Stimulated activated CD8-positive, alpha-beta memory T cell treated with anti-CD3 and anti-CD28 coated beads, Interleukin-12 subunit alpha, Interleukin-12 subunit beta, amount 100 ng/mL, for 24 hours (primary cell): ENCODE results near the gene ZNF540.
A peak's percentile ranks its signal among the peaks of the same experiment; 100 is the strongest.
"Not testable (repeated sequence)": the region's sequence is repeated elsewhere in the genome, so short reads cannot be mapped to it uniquely, and the experiment has no call there.

Experiments
- DNase-seq: peaks from one replicate; pipeline ENCODE4 v3.0.0-alpha.2; 2020; ENCODE audit errors: extremely low read depth

ZNF540 gene

DNA sequence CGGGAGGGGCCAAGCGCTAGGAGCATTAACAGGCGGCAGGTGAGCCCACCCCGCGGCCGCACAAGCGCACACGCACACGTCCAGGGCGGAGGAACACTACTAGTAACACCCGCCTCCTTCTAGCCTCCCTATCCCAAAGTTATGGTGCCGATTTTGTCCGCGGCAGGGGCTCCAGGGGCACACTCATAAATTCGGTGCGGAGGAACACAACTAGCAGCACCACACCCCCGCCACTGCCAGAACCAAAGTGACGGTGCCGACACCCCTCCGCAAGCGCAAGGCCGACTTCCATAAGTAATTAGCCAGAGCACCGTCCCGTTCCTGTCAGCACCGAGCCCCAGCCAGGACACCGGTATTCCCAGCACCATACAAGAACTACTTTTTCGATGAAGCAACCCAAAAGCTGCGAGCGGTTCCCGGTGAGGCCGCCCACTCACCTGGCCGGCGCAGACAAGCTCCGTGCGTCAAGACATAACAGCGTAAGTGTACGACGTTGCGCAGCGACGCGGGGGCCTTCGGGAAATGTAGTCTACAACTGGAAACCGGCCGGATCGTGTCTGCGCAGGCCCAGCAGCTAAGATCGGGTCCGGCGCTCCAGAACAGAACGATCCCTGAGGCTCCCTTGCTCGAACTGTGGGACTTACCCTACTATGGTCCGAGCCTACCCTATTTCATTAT, at the start of gene ZNF540, which contains the start of gene ZNF571:
Gene ZNF540 (plus strand): TSS at position 573 of the 678 bp plus-strand sequence. CDS start 3,572 bp downstream, outside the sequence.
Gene ZNF571 (minus strand): TSS at position 489 of the 678 bp plus-strand sequence. CDS start 8,116 bp downstream, outside the sequence.
- DNase-seq, result peak; percentile 86

DNA sequence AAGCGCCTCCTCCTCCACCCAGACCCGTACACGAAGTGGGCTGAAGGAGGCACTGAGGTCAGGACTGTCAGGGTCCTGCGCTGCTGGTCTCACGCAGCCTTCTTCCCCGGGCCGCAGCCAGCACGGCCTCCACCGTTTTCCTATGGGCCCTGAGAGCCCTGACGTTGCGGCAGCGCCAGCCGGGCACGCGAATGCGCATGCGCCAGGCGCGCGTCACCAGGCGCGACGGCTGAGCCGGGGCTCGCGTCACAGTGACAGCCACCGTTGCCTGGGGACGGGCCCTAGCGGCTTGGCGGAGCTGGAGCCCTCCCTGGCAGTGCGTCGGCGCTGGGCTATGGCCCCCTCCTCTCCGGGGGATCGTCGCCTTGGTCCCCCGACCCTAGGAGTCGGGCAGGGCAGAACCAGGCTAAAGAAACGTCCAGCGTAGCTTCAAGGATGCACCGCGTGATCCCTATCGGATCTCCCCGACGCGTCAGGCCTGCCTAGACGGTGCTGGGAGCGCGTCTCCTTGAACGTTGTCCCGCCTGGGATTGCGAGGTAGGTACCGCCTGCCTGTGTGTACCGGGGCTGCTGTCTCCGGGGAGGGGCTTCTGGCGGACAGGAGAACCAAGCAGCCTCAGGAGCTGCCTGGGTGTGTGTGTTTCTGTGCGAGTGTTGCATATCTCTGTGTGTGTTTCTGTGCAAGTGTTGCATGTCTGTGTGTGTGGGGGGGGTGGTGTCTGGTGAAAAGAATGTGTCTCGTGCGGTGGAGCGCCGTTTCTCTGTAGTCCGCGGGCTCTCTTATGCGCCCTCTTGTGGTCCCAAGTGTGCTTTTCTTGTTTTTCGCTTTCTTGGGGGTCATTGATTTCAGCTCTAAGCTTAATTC, 43.3 kb upstream of the ZNF540 start:
- DNase-seq, result peak; percentile 17

DNA sequence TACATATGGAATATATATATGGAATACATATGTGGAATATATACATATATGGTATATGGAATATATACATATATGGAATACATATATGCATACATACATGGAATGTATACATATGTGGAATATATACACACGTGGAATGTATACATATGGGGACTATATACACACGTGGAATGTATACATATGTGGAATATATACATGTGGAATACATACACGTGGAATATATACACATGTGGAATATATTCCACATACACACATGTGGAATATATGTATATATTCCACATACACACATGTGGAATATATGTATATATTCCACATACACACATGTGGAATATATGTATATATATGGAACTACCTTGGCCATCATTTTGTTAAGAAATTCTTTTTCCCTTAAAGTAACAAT, 31.2 kb upstream of the ZNF540 start:
- DNase-seq, result no peak

DNA sequence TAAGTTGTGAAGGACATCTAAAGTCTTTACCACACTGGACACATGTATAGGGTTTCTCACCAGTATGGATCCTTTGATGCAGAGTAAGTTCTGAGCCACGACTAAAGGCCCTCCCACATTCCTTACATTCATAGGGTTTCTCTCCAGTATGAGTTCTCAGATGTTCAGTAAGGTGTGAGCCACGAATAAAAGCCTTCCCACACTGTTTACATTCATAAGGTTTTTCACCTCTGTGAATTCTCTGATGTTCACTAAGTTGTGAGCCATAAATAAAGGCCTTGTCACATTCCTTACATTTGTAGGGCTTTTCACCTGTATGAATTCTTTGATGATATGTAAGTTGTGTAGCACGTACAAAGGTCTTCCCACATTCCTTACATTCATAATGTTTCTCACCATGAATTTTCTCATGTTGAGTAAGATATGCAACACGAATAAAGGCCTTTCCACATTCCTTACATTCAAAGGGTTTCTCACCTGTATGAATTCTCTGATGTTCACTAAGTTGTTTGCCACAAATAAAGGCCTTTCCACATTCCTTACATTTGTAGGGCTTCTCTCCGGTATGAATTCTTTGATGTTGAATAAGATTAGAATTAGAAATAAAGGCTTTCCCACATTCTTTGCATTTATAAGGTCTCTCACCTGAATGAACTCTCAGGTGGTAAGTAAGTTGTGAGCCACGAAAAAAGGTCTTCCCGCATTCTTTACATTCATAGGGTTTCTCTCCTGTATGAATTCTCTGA, 29.9 kb upstream of the ZNF540 start:
- no peak for DNase-seq

DNA sequence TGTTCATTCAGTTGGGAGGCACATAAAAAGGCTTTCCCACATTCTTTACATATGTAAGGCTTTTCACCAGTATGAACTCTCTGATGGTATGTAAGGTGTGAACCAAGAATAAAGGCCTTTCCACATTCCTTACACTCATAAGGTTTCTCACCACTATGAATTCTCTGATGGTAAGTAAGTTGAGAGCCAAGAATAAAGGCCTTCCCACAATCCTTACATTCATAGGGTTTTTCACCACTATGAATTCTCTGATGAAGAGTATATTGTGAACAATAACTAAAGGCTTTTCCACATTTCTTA, 29.4 kb upstream of the ZNF540 start:
- DNase-seq, result no peak

DNA sequence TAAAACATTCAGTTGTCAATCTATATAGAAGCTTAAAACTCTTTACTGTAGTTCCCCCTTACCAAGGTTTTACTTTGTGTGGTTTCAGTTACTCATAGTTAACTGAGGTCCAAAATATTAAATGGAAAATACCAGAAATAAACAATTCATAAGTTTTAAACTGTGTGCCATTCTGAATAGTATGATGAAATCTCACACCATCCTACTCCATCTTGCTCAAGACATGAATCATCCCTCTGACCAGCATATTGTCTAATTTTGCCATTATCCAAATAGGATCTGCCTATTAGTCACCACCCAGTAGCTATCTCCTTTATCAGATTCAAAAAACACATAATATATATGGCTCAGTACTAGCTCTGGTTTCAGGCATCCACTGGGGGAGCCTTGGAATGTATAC, 22.5 kb upstream of the ZNF540 start:
- DNase-seq, result no peak

DNA sequence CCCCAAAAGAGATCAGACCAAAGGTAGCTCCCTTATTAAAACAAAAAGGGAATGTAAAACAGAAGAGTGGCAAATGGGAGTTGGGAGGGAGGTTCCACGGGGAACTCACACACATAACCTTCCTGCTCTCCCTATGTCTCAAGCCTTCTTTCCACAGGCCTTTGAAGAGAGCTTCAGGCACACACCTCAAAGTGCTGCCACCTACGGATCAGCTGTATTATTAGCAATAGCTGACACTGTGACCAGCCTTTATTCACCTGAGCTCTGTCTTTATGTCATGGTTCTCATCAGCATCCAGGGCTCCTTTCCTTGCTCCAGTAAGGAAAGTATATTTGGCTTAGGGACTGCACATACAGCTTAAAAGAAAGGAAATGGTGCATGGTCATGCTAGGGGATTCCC, 11.3 kb upstream of the ZNF540 start:
- no peak for DNase-seq

DNA sequence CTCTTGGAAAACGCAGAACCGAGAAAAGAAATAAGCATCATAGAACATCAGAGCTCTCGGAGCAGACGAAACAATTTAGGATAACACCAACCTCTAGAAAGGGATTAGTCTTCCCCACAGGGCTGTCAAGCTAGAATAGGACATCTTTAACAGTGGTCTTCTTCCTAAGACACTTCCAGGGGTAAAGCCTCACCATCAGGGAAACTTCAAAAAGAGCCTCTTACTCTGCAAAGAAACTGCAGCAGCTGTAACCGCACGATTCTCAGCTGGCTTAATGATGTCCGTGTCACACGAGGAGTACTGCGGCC, 726 bp upstream of the ZNF540 start:
- no peak for DNase-seq

DNA sequence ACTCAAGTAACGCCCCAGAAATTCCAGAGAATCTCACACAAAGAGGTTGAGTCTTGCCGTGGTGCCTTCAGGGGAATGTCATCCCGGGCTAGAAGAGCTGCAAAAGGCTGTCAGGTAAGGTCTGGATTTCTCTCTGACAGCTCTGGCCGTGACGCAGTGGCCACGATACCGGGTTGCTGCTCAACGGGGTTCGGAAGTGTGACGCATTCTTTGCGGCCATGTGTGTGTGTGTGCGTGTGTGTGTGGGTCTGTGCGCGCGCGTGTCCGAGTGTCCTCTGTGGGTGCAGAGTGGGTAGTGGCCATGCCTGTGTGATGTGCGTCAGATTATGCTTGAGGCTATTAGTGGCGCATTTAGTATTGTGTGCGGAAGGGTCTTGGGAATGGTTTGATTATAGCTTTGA, 306 bp downstream of the ZNF540 start:
- peak; percentile 23 for DNase-seq

DNA sequence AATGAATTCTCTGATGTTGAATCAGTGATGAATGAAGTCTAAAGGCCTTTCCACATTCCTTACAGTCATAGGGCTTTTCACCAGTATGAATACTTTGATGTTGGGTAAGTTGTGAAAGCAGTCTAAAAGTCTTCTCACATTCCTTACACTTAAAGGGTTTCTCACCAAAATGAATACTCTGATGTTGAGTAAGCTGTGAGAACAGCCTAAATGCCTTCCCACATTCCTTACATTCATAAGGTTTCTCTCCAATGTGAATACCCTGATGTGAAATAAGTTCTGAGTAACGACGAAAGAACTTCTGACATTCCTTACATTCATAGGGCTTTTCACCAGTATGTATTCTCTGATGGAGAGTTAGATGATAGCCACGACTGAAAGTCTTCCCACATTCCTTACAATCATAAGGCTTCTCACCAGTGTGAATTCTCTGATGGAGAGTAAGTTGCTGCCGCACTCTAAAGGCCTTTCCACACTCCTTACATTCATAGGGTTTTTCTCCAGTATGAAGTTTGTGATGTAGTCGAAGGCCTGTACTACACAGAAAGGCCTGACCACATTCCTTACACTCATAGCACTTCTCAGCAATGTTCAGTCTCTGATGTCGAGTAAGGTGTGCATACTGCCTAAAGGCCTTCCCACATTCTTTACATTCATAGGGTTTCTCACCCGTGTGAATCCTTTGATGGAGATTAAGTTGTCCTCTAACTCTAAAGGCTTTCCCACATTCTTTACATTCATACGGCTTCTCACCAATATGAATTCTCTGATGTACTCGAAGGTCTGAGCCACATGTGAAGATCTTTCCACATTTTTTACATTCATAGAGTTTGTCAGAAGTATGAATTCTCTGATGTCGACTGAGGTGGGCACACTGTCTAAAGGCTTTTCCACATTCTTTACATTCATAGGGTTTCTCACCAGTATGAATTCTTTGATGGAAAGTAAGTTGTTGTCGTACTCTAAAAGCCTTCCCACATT, 40.7 kb downstream of the ZNF540 start:
- no peak for DNase-seq

DNA sequence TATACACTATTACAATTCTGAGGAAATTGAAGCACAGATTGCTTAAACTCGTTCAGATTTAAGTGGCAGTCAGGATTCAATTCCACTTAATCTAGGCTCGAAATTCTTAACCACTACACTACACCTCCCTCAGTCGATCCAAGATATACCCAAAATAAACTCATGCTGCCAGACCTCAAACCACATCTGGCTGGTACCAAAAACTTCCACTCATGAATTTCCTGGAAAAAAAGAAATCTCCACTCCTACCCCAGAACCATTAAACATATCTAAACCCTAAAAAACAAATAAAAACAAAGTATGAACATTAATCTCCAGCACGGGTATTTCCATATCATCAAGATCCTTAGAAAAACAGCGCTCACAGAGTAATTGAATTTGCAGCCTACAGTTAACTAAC, 59.4 kb downstream of the ZNF540 start:
- no peak for DNase-seq

DNA sequence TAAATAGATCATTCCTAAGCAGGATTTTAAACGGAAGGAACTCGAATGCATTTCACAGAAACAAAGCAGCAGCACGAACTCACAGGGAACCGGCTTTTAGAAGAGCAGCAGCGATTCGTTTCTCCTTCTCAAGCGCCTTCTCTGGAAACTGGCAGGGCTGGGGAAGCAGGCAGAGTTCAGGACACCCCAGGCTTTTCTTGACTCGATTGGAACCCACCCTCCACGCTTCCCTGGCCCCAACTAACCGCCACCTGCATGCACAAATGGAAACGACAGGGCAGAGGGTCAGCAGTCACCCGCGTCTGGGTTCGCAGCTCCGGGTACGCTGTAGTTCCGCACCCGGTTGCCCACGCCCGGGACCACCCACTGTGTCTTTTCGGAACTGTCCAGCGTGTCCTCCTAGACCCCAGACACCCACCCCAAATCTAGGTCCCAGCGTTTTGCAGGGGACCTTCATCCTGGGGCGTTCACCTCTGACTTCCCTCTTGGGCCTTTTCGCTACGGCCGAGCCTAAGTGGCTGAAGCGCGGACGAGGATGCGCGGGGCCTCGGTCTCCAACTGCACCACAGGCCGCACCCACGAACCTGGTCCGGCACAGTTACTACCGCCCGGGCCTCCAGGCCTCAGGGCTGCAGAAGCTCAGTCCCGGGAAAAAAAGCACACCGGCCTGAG, 60.1 kb downstream of the ZNF540 start:
- DNase-seq, result no peak

DNA sequence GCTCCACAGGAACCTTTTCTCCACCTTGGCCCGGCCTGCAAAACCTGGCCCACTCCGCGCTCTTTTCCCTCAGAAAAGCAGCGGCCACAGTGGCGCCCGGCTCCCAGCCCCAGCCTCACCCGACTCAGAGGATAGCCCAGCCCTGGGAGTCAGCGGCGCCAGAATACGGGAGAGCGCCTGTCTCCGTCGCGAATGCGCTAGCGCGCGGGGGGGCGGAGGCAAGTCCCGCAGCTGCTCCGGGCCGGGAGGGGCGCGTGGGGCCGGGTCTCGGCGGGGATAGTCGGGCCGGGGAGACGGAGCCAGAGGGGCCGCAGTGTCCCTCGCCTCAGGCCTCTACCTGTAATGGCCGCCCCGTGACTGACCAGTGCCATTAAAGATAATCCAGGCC, 60.6 kb downstream of the ZNF540 start, which contains the start of gene ZFP30:
Gene ZFP30 (minus strand): TSS at position 165 of the 388 bp plus-strand sequence. CDS start 7,643 bp downstream, outside the sequence.
- peak; percentile 53 for DNase-seq

DNA sequence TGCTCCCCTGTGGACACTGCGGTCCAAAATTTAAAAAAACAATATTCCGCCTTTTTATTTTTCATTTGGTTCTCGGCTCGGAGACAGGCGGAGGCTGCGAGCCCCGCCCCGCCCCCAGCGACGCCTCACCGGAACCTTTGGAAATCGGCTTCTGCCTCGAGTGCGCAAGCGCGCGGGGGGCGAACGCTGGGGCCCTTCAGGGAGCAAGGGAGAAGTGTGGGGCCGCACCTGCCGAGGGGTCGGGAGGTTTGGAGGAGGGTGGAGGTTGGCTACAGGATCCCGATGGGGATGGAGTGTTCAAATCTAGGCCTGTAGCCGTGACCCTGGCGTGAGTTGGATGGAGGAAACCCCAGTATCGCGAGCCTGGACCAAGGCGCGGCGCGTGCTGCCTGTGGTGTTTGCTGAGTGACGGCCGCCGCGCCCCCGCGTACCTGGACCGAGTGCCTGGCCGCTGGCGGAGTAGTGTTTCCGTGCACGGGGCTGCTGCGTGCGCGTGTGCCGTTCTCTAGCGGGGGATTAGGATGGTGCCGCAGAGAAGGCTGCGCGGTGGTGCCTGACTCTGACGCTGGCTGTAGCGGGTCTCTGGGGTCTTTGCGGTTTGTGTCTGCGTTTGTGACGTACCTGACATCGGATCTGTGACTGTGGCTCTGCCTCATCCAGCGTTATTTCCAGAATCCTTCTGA, 61.2 kb downstream of the ZNF540 start:
- DNase-seq, result peak; percentile 77

DNA sequence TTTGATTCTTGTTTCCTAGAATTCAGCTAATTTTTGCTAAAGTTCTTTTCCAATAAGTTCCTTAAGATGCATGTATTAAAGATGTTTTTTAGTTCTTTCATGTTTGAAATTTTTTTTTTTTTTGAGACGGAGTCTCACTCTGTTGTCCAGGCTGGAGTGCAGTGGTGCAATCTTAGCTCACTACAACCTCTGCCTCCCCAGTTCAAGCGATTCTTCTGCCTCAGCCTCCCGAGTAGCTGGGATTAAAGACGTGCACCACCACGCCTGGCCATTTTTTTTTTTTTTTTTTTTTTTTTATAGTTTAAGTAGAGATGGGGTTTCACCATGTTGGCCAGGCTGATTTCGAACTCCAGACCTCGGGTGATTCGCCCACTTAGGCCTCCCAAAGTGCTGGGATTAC, 62.5 kb downstream of the ZNF540 start:
- not testable (repeated sequence) for DNase-seq
